NCI-H510A treated with DMSO at 0.1 percent for 48 hours (cell line): Measurements from ENCODE around the gene CPEB4.

ENCODE experiments used
- DNase-seq: peaks from one replicate; lab custom pipeline; 2025; lab: John Stamatoyannopoulos, UW

CPEB4 gene

GRCh38 chr5:173885475-173886010 lies 2.6 kb upstream of the CPEB4 start:
- DNase-seq, result no peak

- no peak for DNase-seq
Observed at GRCh38 chr5:173886150-173886549, 2.0 kb upstream of the CPEB4 start.

GRCh38 chr5:173888473-173889131 lies 453 bp downstream of the CPEB4 start:
- DNase-seq, result no peak

- peak; percentile 31 for DNase-seq
Observed at GRCh38 chr5:173890195-173890991, 2.2 kb downstream of the CPEB4 start.

- DNase-seq, result no peak
Observed at GRCh38 chr5:173891308-173892116, 3.4 kb downstream of the CPEB4 start.

GRCh38 chr5:173893192-173893561 lies 5.0 kb downstream of the CPEB4 start:
- no peak for DNase-seq

- DNase-seq, result peak; percentile 15
Observed at GRCh38 chr5:173895401-173896165, 7.4 kb downstream of the CPEB4 start.

GRCh38 chr5:173896631-173897030 lies 8.5 kb downstream of the CPEB4 start:
- no peak for DNase-seq

- no peak for DNase-seq
Observed at GRCh38 chr5:173901705-173902104, 13.6 kb downstream of the CPEB4 start.

GRCh38 chr5:173902334-173902733 lies 14.2 kb downstream of the CPEB4 start:
- DNase-seq, result no peak

- no peak for DNase-seq
Observed at GRCh38 chr5:173902743-173903142, 14.6 kb downstream of the CPEB4 start.

- no peak for DNase-seq
Observed at GRCh38 chr5:173903396-173904140, 15.4 kb downstream of the CPEB4 start.

- DNase-seq, result no peak
Observed at GRCh38 chr5:173904151-173904550, 16.0 kb downstream of the CPEB4 start.

GRCh38 chr5:173907284-173907683 lies 19.1 kb downstream of the CPEB4 start:
- DNase-seq, result no peak

- no peak for DNase-seq
Observed at GRCh38 chr5:173907686-173908371, 19.7 kb downstream of the CPEB4 start.

GRCh38 chr5:173909199-173909598 lies 21.1 kb downstream of the CPEB4 start:
- no peak for DNase-seq

GRCh38 chr5:173910215-173910614 lies 22.1 kb downstream of the CPEB4 start:
- no peak for DNase-seq

GRCh38 chr5:173911623-173912022 lies 23.5 kb downstream of the CPEB4 start:
- no peak for DNase-seq

GRCh38 chr5:173913686-173914321 lies 25.7 kb downstream of the CPEB4 start:
- no peak for DNase-seq
